GM21447 (cell line): ENCODE measurements around the gene GRIN3B.

Source experiments
- ATAC-seq: cut with Tn5 transposase; IDR thresholded peaks from one replicate; pipeline ENCODE4 v1.9.1; 2021; ENCODE audit not compliant: unreplicated experiment

The GRIN3B gene

GRCh38 chr19:1057176-1057855 is 57.1 kb downstream of the GRIN3B start:
- no peak for ATAC-seq

- no peak for ATAC-seq
Observed at GRCh38 chr19:1058112-1058511, 57.9 kb downstream of the GRIN3B start.
